ENCODE results near the gene SLC29A3. TPM values are rescaled to one million over a fixed set of nuclear protein-coding genes. Genes with fewer than 3 reads are reported as not detected.

SLC29A3 gene
- total and polyA plus RNA-seq, 2 experiments from 2014 or later = 10.3 to 12.3 TPM

- Histone ChIP-seq H3K79me2 (replicated peaks; ENCODE audit: insufficient read depth) (no peaks in the 10 kb centered on the region), H3K4me2 (no peak overlapping the region), H3K27ac (ENCODE audit: low read depth) (no peak overlapping the region; the same call in 1 of the 2 replicates), H3K4me3 (no peak overlapping the region), H3K36me3 (ENCODE audit: insufficient read depth) (no peaks in the 10 kb centered on the region; the same call in 1 of the 2 replicates), H3K4me1 (ENCODE audit: insufficient read depth) (no peaks in the 10 kb centered on the region), H4K20me1 (replicated peaks; ENCODE audit: insufficient read depth) (no peaks in the 10 kb centered on the region; the same call in 1 of the 2 replicates), H3K27me3 (ENCODE audit: insufficient read depth) (no peaks in the 10 kb centered on the region), H3F3A (replicated peaks; ENCODE audit: low read depth) (no peaks in the 10 kb centered on the region), H3K9me2 (ENCODE audit: insufficient read depth) (no peaks in the 10 kb centered on the region), H2AFZ (no peak overlapping the region)
- H3K4me1 Mint-ChIP-seq = no peaks in the 10 kb centered on the region
- ATAC-seq (no peak), DNase-seq (ENCODE audit: low spot score) (no peak)
- no peaks in the 10 kb centered on the region for H3K27me3 Mint-ChIP-seq (ENCODE audit: insufficient read depth, low read depth, poor library complexity)
- H3K27ac Mint-ChIP-seq = no peak overlapping the region
- no peaks in the 10 kb centered on the region for H3K9me3 Mint-ChIP-seq
- TF ChIP-seq ZNF114 (CRISPR knock-in tag; IDR thresholded peaks at IDR 0.05) = no peak
- TF ChIP-seq ZNF462 (CRISPR knock-in tag; IDR thresholded peaks at IDR 0.05) = no peak
- TF ChIP-seq POLR2AphosphoS5 (IDR thresholded peaks at IDR 0.05; ENCODE audit: low read depth) = no peak
- no peak for TF ChIP-seq EZH2phosphoT487 (IDR thresholded peaks at IDR 0.05; ENCODE audit: unreplicated experiment)
- no peak for TF ChIP-seq ZNF331 (CRISPR knock-in tag; IDR thresholded peaks at IDR 0.05; ENCODE audit: low read depth)
- TF ChIP-seq CTCF (conservative IDR thresholded peaks at IDR 0.05; ENCODE audit: low read depth in 2 of 2) = no peak
- no peak for TF ChIP-seq STAT1 (IDR thresholded peaks at IDR 0.05; ENCODE audit: unreplicated experiment)
- no peak for TF ChIP-seq EZH2 (IDR thresholded peaks at IDR 0.05; ENCODE audit: low read depth, unreplicated experiment)
- no peak for TF ChIP-seq CREB1 (CRISPR knock-in tag; IDR thresholded peaks at IDR 0.05; ENCODE audit: low read depth)
- no peak for TF ChIP-seq NANOG (IDR thresholded peaks at IDR 0.05; ENCODE audit: borderline replicate concordance)
- TF ChIP-seq, protein P1, sequence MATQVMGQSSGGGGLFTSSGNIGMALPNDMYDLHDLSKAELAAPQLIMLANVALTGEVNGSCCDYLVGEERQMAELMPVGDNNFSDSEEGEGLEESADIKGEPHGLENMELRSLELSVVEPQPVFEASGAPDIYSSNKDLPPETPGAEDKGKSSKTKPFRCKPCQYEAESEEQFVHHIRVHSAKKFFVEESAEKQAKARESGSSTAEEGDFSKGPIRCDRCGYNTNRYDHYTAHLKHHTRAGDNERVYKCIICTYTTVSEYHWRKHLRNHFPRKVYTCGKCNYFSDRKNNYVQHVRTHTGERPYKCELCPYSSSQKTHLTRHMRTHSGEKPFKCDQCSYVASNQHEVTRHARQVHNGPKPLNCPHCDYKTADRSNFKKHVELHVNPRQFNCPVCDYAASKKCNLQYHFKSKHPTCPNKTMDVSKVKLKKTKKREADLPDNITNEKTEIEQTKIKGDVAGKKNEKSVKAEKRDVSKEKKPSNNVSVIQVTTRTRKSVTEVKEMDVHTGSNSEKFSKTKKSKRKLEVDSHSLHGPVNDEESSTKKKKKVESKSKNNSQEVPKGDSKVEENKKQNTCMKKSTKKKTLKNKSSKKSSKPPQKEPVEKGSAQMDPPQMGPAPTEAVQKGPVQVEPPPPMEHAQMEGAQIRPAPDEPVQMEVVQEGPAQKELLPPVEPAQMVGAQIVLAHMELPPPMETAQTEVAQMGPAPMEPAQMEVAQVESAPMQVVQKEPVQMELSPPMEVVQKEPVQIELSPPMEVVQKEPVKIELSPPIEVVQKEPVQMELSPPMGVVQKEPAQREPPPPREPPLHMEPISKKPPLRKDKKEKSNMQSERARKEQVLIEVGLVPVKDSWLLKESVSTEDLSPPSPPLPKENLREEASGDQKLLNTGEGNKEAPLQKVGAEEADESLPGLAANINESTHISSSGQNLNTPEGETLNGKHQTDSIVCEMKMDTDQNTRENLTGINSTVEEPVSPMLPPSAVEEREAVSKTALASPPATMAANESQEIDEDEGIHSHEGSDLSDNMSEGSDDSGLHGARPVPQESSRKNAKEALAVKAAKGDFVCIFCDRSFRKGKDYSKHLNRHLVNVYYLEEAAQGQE (IDR thresholded peaks at IDR 0.05; ENCODE audit: unreplicated experiment) = no peak
- TF ChIP-seq, protein P2, sequence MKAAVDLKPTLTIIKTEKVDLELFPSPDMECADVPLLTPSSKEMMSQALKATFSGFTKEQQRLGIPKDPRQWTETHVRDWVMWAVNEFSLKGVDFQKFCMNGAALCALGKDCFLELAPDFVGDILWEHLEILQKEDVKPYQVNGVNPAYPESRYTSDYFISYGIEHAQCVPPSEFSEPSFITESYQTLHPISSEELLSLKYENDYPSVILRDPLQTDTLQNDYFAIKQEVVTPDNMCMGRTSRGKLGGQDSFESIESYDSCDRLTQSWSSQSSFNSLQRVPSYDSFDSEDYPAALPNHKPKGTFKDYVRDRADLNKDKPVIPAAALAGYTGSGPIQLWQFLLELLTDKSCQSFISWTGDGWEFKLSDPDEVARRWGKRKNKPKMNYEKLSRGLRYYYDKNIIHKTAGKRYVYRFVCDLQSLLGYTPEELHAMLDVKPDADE (IDR thresholded peaks at IDR 0.05) = no peak
- TF ChIP-seq JUNB (IDR thresholded peaks at IDR 0.05; ENCODE audit: unreplicated experiment) = no peak
- peaks cover 48% of the 10 kb centered on the region for H3K36me3 Mint-ChIP-seq (ENCODE audit: low read depth)
- H3K4me3 Mint-ChIP-seq = no peak overlapping the region
Observed at GRCh38 chr10:71289421-71290130, 29.5 kb upstream of the SLC29A3 start.

Data from GM23338 (cell line).